NT2/D1 (cell line): ENCODE measurements around the gene DDX1.

ENCODE experiments used
- DNase-seq: peaks from one replicate; pipeline ENCODE4 v3.0.0-alpha.2; 2011; ENCODE audit warnings: low read depth, low spot score
- H3K27me3 ChIP-seq: 2 replicates; pipeline ENCODE4 v1.6.0; 2011; ENCODE audit warnings: mild to moderate bottlenecking; ENCODE audit not compliant: insufficient read length, insufficient read depth
- H3K36me3 ChIP-seq: 2 replicates; pipeline ENCODE4 v1.6.1; 2011; ENCODE audit warnings: mild to moderate bottlenecking, low read length, mixed read lengths; ENCODE audit not compliant: insufficient read depth, insufficient read length
- H3K4me1 ChIP-seq: 2 replicates; pipeline ENCODE4 v1.5.1; 2011; ENCODE audit not compliant: insufficient read depth, insufficient read length
- H3K4me3 ChIP-seq: 2 replicates; pipeline ENCODE4 v1.5.1; 2011; ENCODE audit warnings: low read depth; ENCODE audit not compliant: insufficient read length
- H3K9ac ChIP-seq: 2 replicates; pipeline ENCODE4 v1.6.0; 2011; ENCODE audit warnings: low read depth; ENCODE audit not compliant: insufficient read length
- H3K9me3 ChIP-seq: 2 replicates; pipeline ENCODE4 v1.5.1; 2011; ENCODE audit warnings: mild to moderate bottlenecking, low read length; ENCODE audit not compliant: insufficient read depth
- SUZ12 ChIP-seq: IDR thresholded peaks from 2 replicates; pipeline ENCODE4 v1.6.1; 2011; ENCODE audit not compliant: insufficient read length, insufficient read depth; ENCODE audit errors: extremely low read depth
- YY1 ChIP-seq: IDR thresholded peaks from 2 replicates; pipeline ENCODE4 v1.6.1; 2011; ENCODE audit not compliant: insufficient read length, insufficient read depth
- ZNF274 ChIP-seq: IDR thresholded peaks from 2 replicates; pipeline ENCODE4 v1.6.1; 2011; ENCODE audit warnings: mild to moderate bottlenecking, low read depth, low read length

Gene DDX1

DNA sequence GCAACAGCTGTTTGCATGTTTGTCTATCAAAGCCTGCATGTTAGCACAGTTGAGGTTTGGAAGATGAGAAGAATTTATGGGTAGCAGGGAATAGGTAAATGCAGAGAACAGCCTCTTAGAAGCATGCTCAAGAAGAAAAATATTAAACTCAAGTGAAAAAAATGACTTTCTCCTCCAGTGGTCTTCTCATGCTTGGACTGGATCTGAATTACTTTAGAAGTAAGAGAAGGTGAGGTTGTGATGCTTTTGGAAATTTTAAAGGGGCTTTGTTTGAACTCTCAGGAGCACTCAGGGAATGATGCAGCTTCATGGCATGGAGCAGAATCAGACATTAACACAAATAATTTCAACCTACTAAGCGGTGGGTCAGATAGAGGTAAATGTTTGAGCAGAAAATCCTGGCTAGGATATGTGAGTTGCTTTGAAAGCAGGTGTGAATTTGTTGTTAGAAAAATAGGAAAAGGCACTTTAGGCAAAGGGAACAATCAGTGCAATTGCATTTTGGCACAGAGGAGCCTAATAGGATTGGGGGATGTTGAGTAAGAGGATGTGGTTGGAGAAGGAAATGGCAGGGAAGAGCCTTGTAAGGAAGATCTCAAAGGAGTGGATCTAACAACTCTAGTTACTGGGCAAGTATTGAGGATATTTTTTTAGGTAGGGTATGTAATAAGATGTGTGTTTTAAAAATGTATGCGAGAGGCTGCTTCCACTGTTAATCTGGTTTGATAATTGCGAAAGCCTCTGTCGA is 76.3 kb downstream of the DDX1 start:
- no peak for DNase-seq
- Histone ChIP-seq H3K9ac (no peak overlapping the region), H3K36me3 (no peaks in the 10 kb centered on the region), H3K4me1 (peaks cover 3% of the 10 kb centered on the region), H3K9me3 (no peaks in the 10 kb centered on the region; the same call in 1 of the 2 replicates), H3K4me3 (no peak overlapping the region), H3K27me3 (no peaks in the 10 kb centered on the region)
- TF ChIP-seq SUZ12 = no peak

DNA sequence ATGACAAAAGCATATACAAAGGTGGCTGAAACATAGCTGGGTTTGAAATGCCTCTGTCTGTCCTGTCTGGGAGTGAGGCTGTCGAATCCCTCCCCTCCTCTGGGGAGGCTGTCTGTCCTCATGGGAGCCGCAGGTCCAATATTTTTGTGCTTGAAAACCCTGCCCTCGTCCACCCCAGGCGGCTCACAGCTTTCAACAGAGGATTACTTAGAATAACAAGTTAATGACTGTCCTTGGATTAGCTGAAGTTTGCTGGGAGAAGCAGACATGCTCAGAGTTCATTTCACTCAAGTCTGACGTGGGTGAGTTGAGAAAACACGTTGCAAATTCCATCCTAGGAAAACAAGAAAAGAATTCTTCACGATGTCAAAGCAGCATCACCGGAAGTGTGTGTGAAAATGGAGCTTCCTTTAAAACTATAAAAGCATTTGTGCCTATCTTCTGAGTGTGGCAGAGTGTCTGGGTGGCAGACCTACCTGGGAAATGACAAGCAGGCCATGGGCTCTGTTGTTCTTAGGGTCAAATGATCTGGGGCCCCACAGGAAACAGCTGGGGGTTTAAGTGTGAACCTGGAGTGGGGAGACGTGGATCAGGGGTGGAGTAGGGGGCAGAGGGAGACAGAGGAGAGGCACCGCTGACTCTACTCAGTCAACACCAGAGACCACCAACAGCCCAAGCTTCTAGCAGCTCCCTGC is 77.1 kb downstream of the DDX1 start:
- H3K36me3 ChIP-seq = no peaks in the 10 kb centered on the region
- no peak overlapping the region for H3K9ac ChIP-seq
- H3K4me3 ChIP-seq = no peak overlapping the region
- TF ChIP-seq ZNF274 (no peak), SUZ12 (no peak), YY1 (no peak)
- peaks cover 3% of the 10 kb centered on the region for H3K4me1 ChIP-seq
- no peaks in the 10 kb centered on the region for H3K27me3 ChIP-seq
- no peak for DNase-seq
- no peaks in the 10 kb centered on the region; the same call in 1 of the 2 replicates for H3K9me3 ChIP-seq

DNA sequence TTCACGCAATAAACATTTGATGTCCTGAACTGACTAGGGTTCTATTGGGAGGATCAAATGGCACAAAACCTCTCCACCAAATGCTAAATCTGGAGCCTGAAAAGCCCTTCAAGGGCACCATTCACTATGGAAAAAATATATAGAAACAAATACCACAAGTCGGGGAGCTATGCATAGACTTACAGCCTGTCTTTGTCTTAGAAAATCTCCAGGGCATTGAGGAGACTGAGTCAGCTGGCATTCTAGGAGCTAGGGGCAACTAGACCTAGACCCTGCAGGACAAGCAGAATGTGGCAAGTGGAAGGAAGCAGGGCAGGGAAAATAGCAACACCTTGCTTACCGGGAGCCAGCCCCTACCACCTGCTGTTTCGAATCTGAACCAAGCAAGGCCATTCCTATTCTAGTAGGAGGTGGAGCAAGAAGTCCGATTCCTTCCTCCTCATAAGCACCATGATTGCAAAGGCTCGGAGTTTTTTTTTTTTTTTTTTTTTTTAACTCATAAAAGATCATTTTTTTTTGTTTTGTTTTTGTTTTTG is 77.8 kb downstream of the DDX1 start:
- DNase-seq = no peak
- no peaks in the 10 kb centered on the region; the same call in 1 of the 2 replicates for H3K9me3 ChIP-seq
- no peak overlapping the region for H3K4me3 ChIP-seq

GRCh38 chr2:15670469-15670868 is 78.8 kb downstream of the DDX1 start:
- Histone ChIP-seq H3K27me3 (no peaks in the 10 kb centered on the region), H3K4me3 (no peak overlapping the region)

More for the DNA sequence above, 77.8 kb downstream of the DDX1 start:
- H3K4me1 ChIP-seq = peaks cover 3% of the 10 kb centered on the region
- TF ChIP-seq YY1 (no peak), ZNF274 (no peak), SUZ12 (no peak)
- H3K36me3 ChIP-seq = no peaks in the 10 kb centered on the region
- no peaks in the 10 kb centered on the region for H3K27me3 ChIP-seq
- no peak overlapping the region for H3K9ac ChIP-seq

GRCh38 chr2:15670981-15671380 is 79.3 kb downstream of the DDX1 start:
- no peak for TF ChIP-seq YY1
- no peak for TF ChIP-seq SUZ12
- TF ChIP-seq ZNF274 = no peak
- H3K9ac ChIP-seq = no peak overlapping the region
- H3K4me3 ChIP-seq = no peak overlapping the region
- DNase-seq = no peak
- no peaks in the 10 kb centered on the region; the same call in 1 of the 2 replicates for H3K9me3 ChIP-seq
- H3K27me3 ChIP-seq = no peaks in the 10 kb centered on the region
- H3K4me1 ChIP-seq = peaks cover 3% of the 10 kb centered on the region
- H3K36me3 ChIP-seq = no peaks in the 10 kb centered on the region

More at GRCh38 chr2:15670469-15670868, 78.8 kb downstream of the DDX1 start:
- TF ChIP-seq YY1 (no peak), SUZ12 (no peak), ZNF274 (no peak)
- Histone ChIP-seq H3K4me1 (peaks cover 3% of the 10 kb centered on the region), H3K36me3 (no peaks in the 10 kb centered on the region), H3K9ac (no peak overlapping the region), H3K9me3 (no peaks in the 10 kb centered on the region; the same call in 1 of the 2 replicates)
- DNase-seq = no peak

GRCh38 chr2:15671409-15671808 is 79.7 kb downstream of the DDX1 start:
- no peak overlapping the region for H3K9ac ChIP-seq
- no peak for DNase-seq
- no peaks in the 10 kb centered on the region for H3K36me3 ChIP-seq
- H3K4me3 ChIP-seq = no peak overlapping the region
- H3K4me1 ChIP-seq = peaks cover 3% of the 10 kb centered on the region
- no peaks in the 10 kb centered on the region for H3K27me3 ChIP-seq
- no peak for TF ChIP-seq ZNF274
- no peak for TF ChIP-seq SUZ12
- TF ChIP-seq YY1 = no peak
- H3K9me3 ChIP-seq = no peaks in the 10 kb centered on the region; the same call in 1 of the 2 replicates
